HepG2 (cell line): ENCODE data around the gene RHD. TPM values are rescaled to one million over a fixed set of nuclear protein-coding genes. Genes with fewer than 3 reads are reported as not detected.
A peak's percentile ranks its signal among the peaks of the same experiment; 100 is the strongest.

ENCODE experiments used
- BORCS8-MEF2B ChIP-seq: sonication (generic); formaldehyde crosslinking; IDR thresholded peaks from 2 replicates; pipeline ENCODE4 v1.8.0; 2022; ENCODE audit warnings: mild to moderate bottlenecking, missing genetic modification reagents
- FOSL1 ChIP-seq: sonication (generic); formaldehyde crosslinking; IDR thresholded peaks from 2 replicates; pipeline ENCODE4 v1.9.0; 2021; ENCODE audit warnings: missing genetic modification reagents, borderline replicate concordance
- FOXA1 ChIP-seq, 2 experiments: fragments of 450-650 bp in 1 of 2; sonication (generic) in 1 of 2; formaldehyde crosslinking in 1 of 2; IDR thresholded peaks; 2 replicates each; pipeline versions ENCODE4 v1.4.0 to v1.6.1; 2016 to 2020; ENCODE audit warnings: missing genetic modification reagents in 1 of 2
- JUN ChIP-seq: sonication (generic); formaldehyde crosslinking; IDR thresholded peaks from 2 replicates; pipeline ENCODE4 v1.4.0; 2020; ENCODE audit warnings: mild to moderate bottlenecking, missing genetic modification reagents
- POLR2AphosphoS5 ChIP-seq: IDR thresholded peaks from 2 replicates; pipeline ENCODE4 v1.6.1; 2012; ENCODE audit warnings: low read depth, low read length
- ZFX ChIP-seq: sonication (generic); formaldehyde crosslinking; IDR thresholded peaks from 2 replicates; pipeline ENCODE4 v1.4.0; 2020; ENCODE audit warnings: mild to moderate bottlenecking, low read depth, missing genetic modification reagents, moderate library complexity
- ZMYM2 ChIP-seq: sonication (generic); formaldehyde crosslinking; IDR thresholded peaks from 2 replicates; pipeline ENCODE4 v1.8.0; 2022; ENCODE audit warnings: mild to moderate bottlenecking, missing genetic modification reagents
- ZNF205 ChIP-seq: IDR thresholded peaks from 2 replicates; pipeline ENCODE4 v1.6.1; 2018; ENCODE audit warnings: missing biosample characterization, missing genetic modification reagents
- ZNF34 ChIP-seq: sonication (generic); formaldehyde crosslinking; IDR thresholded peaks from 2 replicates; pipeline ENCODE4 v1.4.0; 2020; ENCODE audit warnings: mild to moderate bottlenecking, missing genetic modification reagents, borderline replicate concordance
- ZNF451 ChIP-seq: sonication (generic); formaldehyde crosslinking; IDR thresholded peaks from 2 replicates; pipeline ENCODE4 v1.5.0; 2020; ENCODE audit warnings: mild to moderate bottlenecking, missing genetic modification reagents
- ZNF569 ChIP-seq: sonication (generic); formaldehyde crosslinking; IDR thresholded peaks from 2 replicates; pipeline ENCODE4 v1.5.0; 2020; ENCODE audit warnings: mild to moderate bottlenecking, missing genetic modification reagents, moderate library complexity, borderline replicate concordance
- ZNF652 ChIP-seq: IDR thresholded peaks from 2 replicates; pipeline ENCODE4 v1.6.1; 2016; ENCODE audit warnings: low read depth, borderline replicate concordance
- ZNF761 ChIP-seq: sonication (generic); formaldehyde crosslinking; conservative IDR thresholded peaks from 2 replicates; pipeline ENCODE4 v1.4.0; 2020; ENCODE audit warnings: mild to moderate bottlenecking, missing genetic modification reagents
- ZNF768 ChIP-seq: sonication (generic); formaldehyde crosslinking; IDR thresholded peaks from 2 replicates; pipeline ENCODE4 v1.4.0; 2020; ENCODE audit warnings: missing genetic modification reagents
- ZNF878 ChIP-seq: sonication (generic); formaldehyde crosslinking; IDR thresholded peaks from 2 replicates; pipeline ENCODE4 v1.8.1; 2023; ENCODE audit warnings: mild to moderate bottlenecking, missing genetic modification reagents, moderate library complexity
- polyA plus RNA-seq, 8 experiments: library from polyadenylated mRNA; depleted of rRNA in 3 of 8; stranded (reverse) in 7 of 8; unstranded in 1 of 8; fragments of >200 nt; fragmentation: Illumina TruSeq in 4 of 8; extraction: Trizol in 4 of 8; gene quantifications; 2 replicates each; pipeline versions ENCODE4 v1.2.1 to v1.2.3, GENCODE V29; 2011 to 2016; ENCODE audit warnings: low read depth in 4 of 8, missing spikeins in 1 of 8, mixed read lengths in 1 of 8; ENCODE audit not compliant: insufficient read depth in 1 of 8
- total RNA-seq, 5 experiments: library from RNA; depleted of rRNA; stranded (reverse); fragments of >200 nt; fragmentation: Illumina TruSeq; extraction: Trizol; gene quantifications; 2 replicates each; pipeline ENCODE4 v1.2.3, GENCODE V29; 2016; ENCODE audit warnings: low read depth in 1 of 5
- TF ChIP-seq, protein P1 (sequence below): IDR thresholded peaks from 2 replicates; pipeline ENCODE4 v1.6.1; 2012; ENCODE audit warnings: low read depth, low read length, improper control_type of control experiment
- TF ChIP-seq, protein P2 (sequence below): sonication (generic); formaldehyde crosslinking; IDR thresholded peaks from 2 replicates; pipeline ENCODE4 v1.4.0; 2020; ENCODE audit warnings: mild to moderate bottlenecking, missing genetic modification reagents
- TF ChIP-seq, protein P3 (sequence below): sonication (generic); formaldehyde crosslinking; IDR thresholded peaks from 2 replicates; pipeline ENCODE4 v1.4.0; 2020; ENCODE audit warnings: missing genetic modification reagents, low read depth, mild to moderate bottlenecking, borderline replicate concordance
- TF ChIP-seq, protein P4 (sequence below): sonication (generic); formaldehyde crosslinking; IDR thresholded peaks from 2 replicates; pipeline ENCODE4 v1.4.0; 2020; ENCODE audit warnings: missing genetic modification reagents

Gene RHD
- total and polyA plus RNA-seq, 2 of the 13 experiments (the other 11 are each of a cell fraction or from before 2014, with no cell fraction given), result not detected

DNA sequence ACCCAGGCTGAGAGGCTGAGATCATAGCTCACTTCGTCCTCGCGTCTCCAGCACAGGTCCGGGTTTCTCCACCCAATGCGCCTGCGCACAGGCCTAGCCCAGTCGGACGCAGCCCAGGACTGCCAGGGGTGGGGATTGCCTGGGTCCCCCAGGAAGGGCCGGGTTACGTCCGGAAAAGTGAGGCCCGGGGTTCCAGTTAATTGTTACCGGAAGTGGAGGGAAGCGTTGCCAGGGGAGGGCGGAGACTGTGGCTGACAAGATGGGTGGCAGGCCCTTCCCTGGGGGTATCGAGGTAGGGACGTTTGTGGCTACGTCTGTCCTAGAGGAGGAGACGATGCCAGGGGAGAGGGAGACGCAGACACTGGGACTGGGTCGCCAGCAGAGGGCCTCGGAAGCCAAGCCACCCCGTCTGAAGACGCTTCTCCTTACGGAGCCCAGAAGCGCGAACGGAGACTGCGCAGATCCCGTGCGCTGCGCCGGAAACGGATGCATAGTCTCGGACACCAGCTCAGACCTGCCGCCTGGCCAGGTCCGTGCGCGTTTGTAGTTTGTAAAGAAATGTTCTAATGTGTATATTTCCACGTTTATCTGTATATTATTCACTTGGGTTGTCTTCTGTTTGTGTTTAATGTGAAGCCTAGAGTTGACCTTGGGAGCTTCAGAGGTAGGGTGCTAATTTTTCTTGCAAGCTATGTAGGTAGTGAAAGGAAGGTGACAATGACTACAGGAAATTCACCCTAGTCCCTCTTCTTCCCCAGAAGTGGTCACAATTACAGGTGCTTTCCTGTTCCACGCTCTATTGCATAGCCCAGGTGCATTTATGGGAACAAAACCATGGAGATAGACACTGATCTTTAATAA lies 32.4 kb upstream of the RHD start (continued):
- TF ChIP-seq, protein P1, sequence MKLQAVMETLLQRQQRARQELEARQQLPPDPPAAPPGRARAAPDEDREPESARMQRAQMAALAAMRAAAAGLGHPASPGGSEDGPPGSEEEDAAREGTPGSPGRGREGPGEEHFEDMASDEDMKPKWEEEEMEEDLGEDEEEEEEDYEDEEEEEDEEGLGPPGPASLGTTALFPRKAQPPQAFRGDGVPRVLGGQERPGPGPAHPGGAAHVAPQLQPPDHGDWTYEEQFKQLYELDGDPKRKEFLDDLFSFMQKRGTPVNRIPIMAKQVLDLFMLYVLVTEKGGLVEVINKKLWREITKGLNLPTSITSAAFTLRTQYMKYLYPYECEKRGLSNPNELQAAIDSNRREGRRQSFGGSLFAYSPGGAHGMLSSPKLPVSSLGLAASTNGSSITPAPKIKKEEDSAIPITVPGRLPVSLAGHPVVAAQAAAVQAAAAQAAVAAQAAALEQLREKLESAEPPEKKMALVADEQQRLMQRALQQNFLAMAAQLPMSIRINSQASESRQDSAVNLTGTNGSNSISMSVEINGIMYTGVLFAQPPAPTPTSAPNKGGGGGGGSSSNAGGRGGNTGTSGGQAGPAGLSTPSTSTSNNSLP, result no peak; the same call in 1 of the 2 replicates
- no peak for TF ChIP-seq ZNF451 (CRISPR knock-in tag)
- TF ChIP-seq ZNF761 (CRISPR knock-in tag), result peak; percentile 51; the same call in 1 of the 2 replicates
- TF ChIP-seq FOXA1 (IDR thresholded peaks at IDR 0.05), result no peak
- no peak for TF ChIP-seq FOXA1 (CRISPR knock-in tag; IDR thresholded peaks at IDR 0.05)
- peak; percentile 85 for TF ChIP-seq POLR2AphosphoS5
- no peak; the same call in 1 of the 2 replicates for TF ChIP-seq ZNF768 (CRISPR knock-in tag)
- TF ChIP-seq, protein P2, sequence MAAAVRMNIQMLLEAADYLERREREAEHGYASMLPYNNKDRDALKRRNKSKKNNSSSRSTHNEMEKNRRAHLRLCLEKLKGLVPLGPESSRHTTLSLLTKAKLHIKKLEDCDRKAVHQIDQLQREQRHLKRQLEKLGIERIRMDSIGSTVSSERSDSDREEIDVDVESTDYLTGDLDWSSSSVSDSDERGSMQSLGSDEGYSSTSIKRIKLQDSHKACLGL (CRISPR knock-in tag), result no peak
- no peak; the same call in 1 of the 2 replicates for TF ChIP-seq ZNF878 (CRISPR knock-in tag)
- TF ChIP-seq BORCS8-MEF2B, result no peak
- TF ChIP-seq ZFX, result peak; percentile 89
- TF ChIP-seq ZNF652 (CRISPR knock-in tag), result no peak
- TF ChIP-seq, protein P3, sequence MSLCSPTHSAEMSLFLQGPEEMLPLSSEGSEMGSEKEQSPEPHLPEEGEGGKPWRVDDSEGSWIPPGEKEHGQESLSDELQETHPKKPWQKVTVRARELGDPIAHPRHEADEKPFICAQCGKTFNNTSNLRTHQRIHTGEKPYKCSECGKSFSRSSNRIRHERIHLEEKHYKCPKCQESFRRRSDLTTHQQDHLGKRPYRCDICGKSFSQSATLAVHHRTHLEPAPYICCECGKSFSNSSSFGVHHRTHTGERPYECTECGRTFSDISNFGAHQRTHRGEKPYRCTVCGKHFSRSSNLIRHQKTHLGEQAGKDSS (CRISPR knock-in tag), result 0 out of 2 replicates have a peak, but pooled peaks have one; percentile 23
- no peak for TF ChIP-seq ZMYM2 (CRISPR knock-in tag)
- TF ChIP-seq ZNF205 (CRISPR knock-in tag), result peak; percentile 35; the same call in 1 of the 2 replicates
- TF ChIP-seq, protein P4, sequence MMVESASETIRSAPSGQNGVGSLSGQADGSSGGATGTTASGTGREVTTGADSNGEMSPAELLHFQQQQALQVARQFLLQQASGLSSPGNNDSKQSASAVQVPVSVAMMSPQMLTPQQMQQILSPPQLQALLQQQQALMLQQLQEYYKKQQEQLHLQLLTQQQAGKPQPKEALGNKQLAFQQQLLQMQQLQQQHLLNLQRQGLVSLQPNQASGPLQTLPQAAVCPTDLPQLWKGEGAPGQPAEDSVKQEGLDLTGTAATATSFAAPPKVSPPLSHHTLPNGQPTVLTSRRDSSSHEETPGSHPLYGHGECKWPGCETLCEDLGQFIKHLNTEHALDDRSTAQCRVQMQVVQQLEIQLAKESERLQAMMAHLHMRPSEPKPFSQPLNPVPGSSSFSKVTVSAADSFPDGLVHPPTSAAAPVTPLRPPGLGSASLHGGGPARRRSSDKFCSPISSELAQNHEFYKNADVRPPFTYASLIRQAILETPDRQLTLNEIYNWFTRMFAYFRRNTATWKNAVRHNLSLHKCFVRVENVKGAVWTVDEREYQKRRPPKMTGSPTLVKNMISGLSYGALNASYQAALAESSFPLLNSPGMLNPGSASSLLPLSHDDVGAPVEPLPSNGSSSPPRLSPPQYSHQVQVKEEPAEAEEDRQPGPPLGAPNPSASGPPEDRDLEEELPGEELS (CRISPR knock-in tag), result no peak
- TF ChIP-seq ZNF569 (CRISPR knock-in tag), result no peak
- TF ChIP-seq FOSL1 (CRISPR knock-in tag), result no peak
- TF ChIP-seq JUN (CRISPR knock-in tag), result no peak
- no peak for TF ChIP-seq ZNF34 (CRISPR knock-in tag)
